Thyroid gland (tissue), 4 donors: ENCODE measurements around the gene EIF2S1.

Source experiments
- POLR2A ChIP-seq, 2 donors: fragments of 450-650 bp; IDR thresholded peaks; one replicate each; pipeline ENCODE4 v1.6.1; 2017; ENCODE audit warnings: antibody characterized with exemption in 2 of 2, mild to moderate bottlenecking in 2 of 2, moderate library complexity in 1 of 2
- TF ChIP-seq, protein P1 (sequence below), 6 experiments: fragments of 200-600 bp in 3 of 6; fragments of 450-650 bp in 3 of 6; sonication (generic) in 3 of 6; IDR thresholded peaks; one replicate each; pipeline ENCODE4 v1.5.1; 2016 to 2019; ENCODE audit warnings: antibody characterized with exemption in 6 of 6, mild to moderate bottlenecking in 2 of 6, inconsistent platforms in 1 of 6, moderate library complexity in 1 of 6

- TF ChIP-seq, protein P1, sequence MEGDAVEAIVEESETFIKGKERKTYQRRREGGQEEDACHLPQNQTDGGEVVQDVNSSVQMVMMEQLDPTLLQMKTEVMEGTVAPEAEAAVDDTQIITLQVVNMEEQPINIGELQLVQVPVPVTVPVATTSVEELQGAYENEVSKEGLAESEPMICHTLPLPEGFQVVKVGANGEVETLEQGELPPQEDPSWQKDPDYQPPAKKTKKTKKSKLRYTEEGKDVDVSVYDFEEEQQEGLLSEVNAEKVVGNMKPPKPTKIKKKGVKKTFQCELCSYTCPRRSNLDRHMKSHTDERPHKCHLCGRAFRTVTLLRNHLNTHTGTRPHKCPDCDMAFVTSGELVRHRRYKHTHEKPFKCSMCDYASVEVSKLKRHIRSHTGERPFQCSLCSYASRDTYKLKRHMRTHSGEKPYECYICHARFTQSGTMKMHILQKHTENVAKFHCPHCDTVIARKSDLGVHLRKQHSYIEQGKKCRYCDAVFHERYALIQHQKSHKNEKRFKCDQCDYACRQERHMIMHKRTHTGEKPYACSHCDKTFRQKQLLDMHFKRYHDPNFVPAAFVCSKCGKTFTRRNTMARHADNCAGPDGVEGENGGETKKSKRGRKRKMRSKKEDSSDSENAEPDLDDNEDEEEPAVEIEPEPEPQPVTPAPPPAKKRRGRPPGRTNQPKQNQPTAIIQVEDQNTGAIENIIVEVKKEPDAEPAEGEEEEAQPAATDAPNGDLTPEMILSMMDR (IDR thresholded peaks at IDR 0.05), result no peak
- TF ChIP-seq POLR2A (IDR thresholded peaks at IDR 0.05), result no peak
Observed at GRCh38 chr14:67345583-67345982, 14.5 kb upstream of the EIF2S1 start.
